ENCODE measurements around the gene NRP2. TPM values are rescaled to one million over a fixed set of nuclear protein-coding genes. Genes with fewer than 3 reads are reported as not detected.

The NRP2 gene
- total and polyA plus RNA-seq, 4 donors = 3.8 to 17.7 (median 12.2) TPM

- Histone ChIP-seq H3K9ac (ENCODE audit: low read depth in 1 of 2, low read length in 2 of 2) (no peak overlapping the region), H3K36me3 (ENCODE audit: control insufficient read depth in 4 of 4, insufficient read depth in 3 of 4, low read depth in 1 of 4, low read length in 3 of 4) (no peaks in the 10 kb centered on the region), H3K27ac (ENCODE audit: low read depth in 1 of 2, low read length in 2 of 2) (no peak overlapping the region), H3K4me1 (ENCODE audit: control insufficient read depth in 4 of 4, insufficient read depth in 4 of 4, low read length in 3 of 4) (no peaks in the 10 kb centered on the region), H3K9me3 (ENCODE audit: control insufficient read depth in 4 of 4, low read length in 3 of 4) (no peaks in the 10 kb centered on the region), H3K27me3 (ENCODE audit: control insufficient read depth in 4 of 4, insufficient read depth in 4 of 4, low read length in 3 of 4) (no peaks in the 10 kb centered on the region), H3K4me3 (ENCODE audit: low read depth in 1 of 3, low read length in 3 of 3) (no peak overlapping the region)
- 64% methylated on average over 5 of the region's 5 CpGs for WGBS
- peak in 1 of 2 donors; percentile 40 for TF ChIP-seq RXRA (IDR thresholded peaks at IDR 0.05)
- no peak for TF ChIP-seq NR2F2 (IDR thresholded peaks at IDR 0.05)
- peak; percentile 43 to 74 for TF ChIP-seq HNF4A (conservative IDR thresholded peaks at IDR 0.05)
- DNase-seq (ENCODE audit: low spot score) = no peak
Observed at GRCh38 chr2:205796805-205797313, 114.6 kb downstream of the NRP2 start.

GRCh38 chr2:205797866-205798265, 115.6 kb downstream of the NRP2 start:
- H3K9me3 ChIP-seq (ENCODE audit: control insufficient read depth in 4 of 4, low read length in 3 of 4) = no peaks in the 10 kb centered on the region
- no peaks in the 10 kb centered on the region for H3K36me3 ChIP-seq (ENCODE audit: control insufficient read depth in 4 of 4, insufficient read depth in 3 of 4, low read depth in 1 of 4, low read length in 3 of 4)
- no peaks in the 10 kb centered on the region for H3K27me3 ChIP-seq (ENCODE audit: control insufficient read depth in 4 of 4, insufficient read depth in 4 of 4, low read length in 3 of 4)
- TF ChIP-seq YY1 (IDR thresholded peaks at IDR 0.05) = no peak
- no peak for TF ChIP-seq RXRA (IDR thresholded peaks at IDR 0.05)
- TF ChIP-seq FOXA2 (IDR thresholded peaks at IDR 0.05) = no peak
- no peak for TF ChIP-seq HNF4A (conservative IDR thresholded peaks at IDR 0.05)
- TF ChIP-seq EGR1 (IDR thresholded peaks at IDR 0.05; ENCODE audit: low read depth in 2 of 2) = no peak
- TF ChIP-seq JUND (IDR thresholded peaks at IDR 0.05) = no peak
- no peak for TF ChIP-seq NR2F2 (IDR thresholded peaks at IDR 0.05)
- H3K27ac ChIP-seq (ENCODE audit: low read depth in 1 of 2, low read length in 2 of 2) = no peak overlapping the region
- DNase-seq (ENCODE audit: low spot score) = no peak
- no peak overlapping the region for H3K4me3 ChIP-seq (ENCODE audit: low read depth in 1 of 3, low read length in 3 of 3)
- no peak overlapping the region for H3K9ac ChIP-seq (ENCODE audit: low read depth in 1 of 2, low read length in 2 of 2)
- H3K4me1 ChIP-seq (ENCODE audit: control insufficient read depth in 4 of 4, insufficient read depth in 4 of 4, low read length in 3 of 4) = no peaks in the 10 kb centered on the region
- 91% methylated on average over 4 of the region's 4 CpGs for WGBS

GRCh38 chr2:205800224-205800623, 117.9 kb downstream of the NRP2 start:
- Histone ChIP-seq H3K4me1 (ENCODE audit: control insufficient read depth in 4 of 4, insufficient read depth in 4 of 4, low read length in 3 of 4) (no peaks in the 10 kb centered on the region), H3K36me3 (ENCODE audit: control insufficient read depth in 4 of 4, insufficient read depth in 3 of 4, low read depth in 1 of 4, low read length in 3 of 4) (no peaks in the 10 kb centered on the region), H3K27me3 (ENCODE audit: control insufficient read depth in 4 of 4, insufficient read depth in 4 of 4, low read length in 3 of 4) (no peaks in the 10 kb centered on the region), H3K9ac (ENCODE audit: low read depth in 1 of 2, low read length in 2 of 2) (no peak overlapping the region), H3K9me3 (ENCODE audit: control insufficient read depth in 4 of 4, low read length in 3 of 4) (no peaks in the 10 kb centered on the region), H3K27ac (ENCODE audit: low read depth in 1 of 2, low read length in 2 of 2) (peak overlapping the region in 1 of 2 donors; percentile 34), H3K4me3 (ENCODE audit: low read depth in 1 of 3, low read length in 3 of 3) (no peak overlapping the region)
- TF ChIP-seq ATF3 (IDR thresholded peaks at IDR 0.05) (no peak), SP1 (IDR thresholded peaks at IDR 0.05) (no peak), REST (IDR thresholded peaks at IDR 0.05) (no peak), NR2F2 (IDR thresholded peaks at IDR 0.05) (no peak), GABPA (IDR thresholded peaks at IDR 0.05 in 1 of 2, conservative IDR thresholded peaks at IDR 0.05 in 1 of 2) (no peak), RXRA (IDR thresholded peaks at IDR 0.05) (no peak), JUND (IDR thresholded peaks at IDR 0.05) (no peak)
- DNase-seq (ENCODE audit: low spot score) = no peak
- 69% methylated on average over 2 of the region's 2 CpGs for WGBS
